ENCODE data around the gene TSC22D1.

TSC22D1 gene

GRCh38 chr13:44449999-44450821 is 125.9 kb downstream of the TSC22D1 start:
- DNase-seq = no peak

GRCh38 chr13:44448875-44449274 is 127.3 kb downstream of the TSC22D1 start:
- DNase-seq = no peak

DNA sequence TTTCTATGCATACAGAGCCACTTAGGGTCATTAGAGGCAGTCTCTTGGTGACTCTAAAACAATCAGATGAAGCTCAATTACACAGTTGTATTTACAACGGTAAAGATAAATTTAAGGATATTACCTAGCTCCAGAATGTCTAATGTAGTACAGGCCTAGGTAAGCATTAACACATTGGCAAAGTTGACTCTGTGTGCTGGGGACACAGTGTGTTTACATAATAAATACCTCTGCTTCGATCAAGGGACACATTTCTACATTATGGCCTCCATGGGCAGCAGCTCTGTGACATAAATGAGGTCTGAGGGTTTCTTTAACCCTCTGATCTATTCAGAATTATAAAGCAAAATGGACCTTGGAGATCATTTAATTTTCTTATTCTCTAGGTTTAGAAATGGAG is 127.8 kb downstream of the TSC22D1 start:
- no peak for DNase-seq

DNA sequence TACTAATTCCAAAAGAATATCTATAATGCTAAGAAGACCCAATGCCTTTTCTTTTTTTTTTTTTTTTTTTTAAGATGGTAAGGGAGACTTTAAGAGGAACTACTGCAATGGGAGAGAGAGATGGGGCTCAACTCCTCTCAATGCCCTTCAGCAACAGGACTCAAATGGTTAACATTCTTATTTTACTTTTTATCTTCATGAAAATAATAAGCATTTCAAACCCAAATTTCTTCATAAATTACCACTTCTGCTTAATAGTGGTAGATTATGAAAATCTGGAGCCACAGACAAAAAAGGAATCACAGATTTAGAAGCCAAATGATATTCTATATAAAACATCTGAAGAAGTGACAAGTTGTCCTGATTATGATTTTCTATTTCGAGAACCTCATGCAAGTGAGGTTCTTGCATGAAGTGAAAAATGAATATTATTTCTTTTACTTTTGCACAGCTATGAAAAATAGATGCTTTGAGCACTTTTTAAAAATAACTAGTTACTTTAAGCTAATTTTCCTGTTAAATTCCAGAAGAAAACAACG is 128.3 kb downstream of the TSC22D1 start:
- no peak for DNase-seq

- no peak for DNase-seq
Measured at GRCh38 chr13:44440046-44440608, 136.0 kb downstream of the TSC22D1 start.

DNA sequence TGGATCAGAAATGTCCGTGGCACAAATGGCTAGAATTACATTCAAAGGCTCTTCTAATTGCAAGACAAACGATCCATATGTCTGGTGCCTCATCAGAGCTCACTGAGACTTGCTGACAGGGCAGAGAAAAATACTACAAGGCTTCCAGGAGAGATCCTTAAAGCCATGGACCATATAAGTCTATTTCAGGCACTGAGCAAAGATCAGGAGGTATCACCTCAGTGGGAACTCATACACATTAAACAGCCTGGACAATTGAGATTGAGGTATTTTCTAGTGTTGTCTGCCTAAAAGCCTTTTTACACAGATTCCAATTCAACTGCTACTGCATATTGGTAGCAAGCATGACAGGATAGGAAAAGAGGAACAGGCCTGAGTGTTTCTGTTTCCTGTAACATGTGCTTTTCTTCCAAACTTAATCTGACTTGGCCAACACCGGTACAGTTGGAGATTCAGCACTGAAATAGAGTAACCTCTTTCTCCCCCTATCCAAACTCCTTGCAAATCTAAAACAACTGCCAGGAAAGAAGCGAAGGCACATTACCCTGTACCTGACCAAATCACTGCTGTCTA is 136.6 kb downstream of the TSC22D1 start:
- no peak for DNase-seq

DNA sequence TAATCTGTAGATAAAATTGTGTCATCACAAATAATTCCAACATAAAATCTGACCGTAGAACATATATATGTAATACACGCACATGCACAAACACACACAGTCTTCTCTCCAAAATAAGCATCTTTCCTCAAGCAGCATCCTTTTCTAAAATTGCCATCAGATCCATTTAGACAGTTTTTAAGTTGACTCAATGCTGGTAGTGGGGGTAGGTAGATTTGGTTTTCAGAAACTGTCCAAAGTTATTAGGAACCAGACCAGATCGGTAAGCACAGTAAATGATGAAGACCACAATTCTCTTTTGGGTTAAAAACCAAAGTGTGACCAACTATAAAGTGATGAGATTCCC is 137.9 kb downstream of the TSC22D1 start:
- DNase-seq = no peak

GRCh38 chr13:44437356-44438233 is 138.5 kb downstream of the TSC22D1 start:
- DNase-seq = peak; percentile 61

- DNase-seq = peak; percentile 87
Measured at GRCh38 chr13:44436589-44437337, 139.4 kb downstream of the TSC22D1 start.

- DNase-seq = peak; percentile 54
Measured at GRCh38 chr13:44435919-44436510, 140.1 kb downstream of the TSC22D1 start.

DNA sequence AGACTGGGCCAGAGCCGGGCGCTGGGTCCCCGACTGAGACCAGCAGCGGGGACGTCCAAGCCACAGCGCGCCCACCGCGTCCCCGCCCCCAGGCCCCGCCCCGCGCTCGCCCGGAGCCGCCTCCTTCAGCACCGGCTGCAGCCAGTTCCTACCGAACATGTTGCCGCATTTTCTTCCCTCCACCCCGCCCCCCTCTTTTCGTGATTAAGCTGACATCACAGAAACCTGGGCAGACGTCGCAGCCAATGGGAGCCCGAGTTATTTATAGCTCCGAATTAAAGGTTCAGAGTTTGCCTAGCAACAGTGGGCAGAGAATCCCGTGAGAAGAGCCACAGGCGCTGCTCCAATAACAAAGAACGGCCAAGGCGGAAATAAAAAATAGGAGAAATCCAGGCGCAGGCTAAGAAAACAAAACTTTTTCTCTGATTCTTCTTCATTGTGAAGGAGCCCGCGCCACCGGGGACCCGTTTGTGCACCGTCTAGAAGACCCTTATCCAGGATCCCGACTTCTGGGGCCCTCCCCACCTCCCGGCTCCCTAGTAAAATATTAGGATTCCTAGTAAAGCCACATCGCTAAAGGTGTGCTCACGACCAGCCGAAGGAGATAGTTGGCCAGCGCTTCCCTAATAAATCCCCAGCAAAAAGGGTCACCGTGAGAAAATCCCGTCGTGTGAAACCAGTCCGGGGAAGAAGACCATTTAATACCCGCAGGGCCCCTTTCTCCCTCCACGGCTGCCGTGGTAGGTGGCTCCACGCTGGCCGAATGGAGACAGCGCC is 140.8 kb downstream of the TSC22D1 start:
- DNase-seq = peak; percentile 95

- no peak for DNase-seq
Measured at GRCh38 chr13:44434766-44435141, 141.4 kb downstream of the TSC22D1 start.

- no peak for DNase-seq
Measured at GRCh38 chr13:44433863-44434765, 142.0 kb downstream of the TSC22D1 start.

- no peak for DNase-seq
Measured at GRCh38 chr13:44432650-44433049, 143.5 kb downstream of the TSC22D1 start.

DNA sequence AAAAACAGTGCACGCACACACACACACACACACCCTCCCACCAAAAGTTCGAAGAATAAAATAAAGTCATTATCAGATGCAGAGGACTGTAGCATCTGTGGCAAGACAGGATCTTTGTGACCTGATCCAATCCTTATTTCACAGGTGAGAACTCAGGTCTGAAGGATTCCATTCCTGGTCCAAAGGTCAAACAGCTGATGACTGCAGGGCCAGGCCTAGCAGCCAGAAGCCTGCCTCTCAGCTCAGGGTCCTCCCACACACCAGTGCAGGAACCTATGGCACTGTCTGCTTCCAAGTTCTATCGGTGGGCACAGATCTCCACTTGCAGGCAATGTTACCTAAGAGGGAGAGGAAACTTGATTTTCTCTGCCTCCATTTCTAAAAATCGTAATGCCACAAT is 145.0 kb downstream of the TSC22D1 start:
- DNase-seq = peak; percentile 6

- DNase-seq = no peak
Measured at GRCh38 chr13:44429311-44429710, 146.8 kb downstream of the TSC22D1 start.

DNA sequence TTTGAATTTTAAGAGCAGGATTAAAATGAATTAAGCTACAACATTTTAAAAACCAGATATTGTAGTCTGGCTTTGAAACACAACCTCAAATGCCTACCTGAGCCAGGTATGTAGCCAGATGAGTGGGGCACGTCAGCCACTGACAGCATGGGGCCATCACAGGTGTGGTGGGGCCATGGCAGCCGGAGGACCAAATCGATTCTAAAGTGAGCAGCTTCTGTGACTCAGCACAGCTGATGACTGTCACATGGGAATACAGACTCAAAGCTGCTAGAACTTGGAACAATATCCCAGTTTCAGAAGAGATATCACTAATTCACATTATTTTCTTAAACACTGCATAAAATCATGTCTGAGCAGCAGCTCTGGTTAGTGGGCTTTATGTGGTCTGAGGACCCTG is 149.7 kb downstream of the TSC22D1 start:
- DNase-seq = no peak

- DNase-seq = no peak
Measured at GRCh38 chr13:44425815-44426078, 150.4 kb downstream of the TSC22D1 start.

- no peak for DNase-seq
Measured at GRCh38 chr13:44425041-44425814, 150.9 kb downstream of the TSC22D1 start.

DNA sequence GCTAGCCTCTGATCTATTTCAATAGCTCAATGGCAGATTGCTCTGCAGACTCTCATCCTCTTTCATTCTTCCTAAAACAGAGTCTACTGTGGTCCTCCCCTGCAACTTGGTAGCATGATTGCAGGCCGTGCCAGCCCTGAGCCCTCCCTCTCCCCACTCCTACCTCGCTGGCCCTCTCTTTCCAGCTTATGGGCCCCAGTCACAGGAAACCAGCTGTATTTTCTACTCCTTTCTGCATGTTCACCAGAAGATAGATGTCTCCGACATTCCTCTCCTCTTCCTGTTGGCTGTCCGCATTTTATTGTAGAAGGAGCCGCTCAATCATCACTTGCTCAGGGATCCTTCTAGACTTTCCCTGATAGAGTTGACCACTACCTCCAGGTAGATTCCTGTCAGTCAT is 152.3 kb downstream of the TSC22D1 start:
- DNase-seq = no peak
